ENCODE data around the gene UNC80.

The UNC80 gene

GRCh38 chr2:209977386-209978239 lies 206.0 kb downstream of the UNC80 start:
- no peak for DNase-seq

GRCh38 chr2:209984291-209984690 lies 212.7 kb downstream of the UNC80 start:
- DNase-seq: no peak

- DNase-seq: no peak
Measured at GRCh38 chr2:209985874-209986273, 214.2 kb downstream of the UNC80 start.

- DNase-seq: no peak
Measured at GRCh38 chr2:209986415-209986814, 214.8 kb downstream of the UNC80 start.

GRCh38 chr2:209988010-209988409 lies 216.4 kb downstream of the UNC80 start:
- no peak for DNase-seq

- no peak for DNase-seq
Measured at GRCh38 chr2:209990838-209991237, 219.2 kb downstream of the UNC80 start.

- no peak for DNase-seq
Measured at GRCh38 chr2:209993968-209994367, 222.3 kb downstream of the UNC80 start.

- no peak for DNase-seq
Measured at GRCh38 chr2:209998596-209998995, 227.0 kb downstream of the UNC80 start.

- DNase-seq: no peak
Measured at GRCh38 chr2:210000464-210001324, 229.1 kb downstream of the UNC80 start.

- peak; percentile 97 for DNase-seq
Measured at GRCh38 chr2:210002158-210003157, 230.8 kb downstream of the UNC80 start, which contains the start of gene RPE. Gene RPE (plus strand): TSS chr2:210002638. CDS start chr2:210002662, 24 bp downstream.

GRCh38 chr2:210003359-210003758 lies 231.7 kb downstream of the UNC80 start:
- DNase-seq: no peak

- no peak for DNase-seq
Measured at GRCh38 chr2:210004881-210005280, 233.2 kb downstream of the UNC80 start.

- DNase-seq: no peak
Measured at GRCh38 chr2:210007895-210008294, 236.3 kb downstream of the UNC80 start.

GRCh38 chr2:210009126-210009525 lies 237.5 kb downstream of the UNC80 start:
- DNase-seq: no peak

- no peak for DNase-seq
Measured at GRCh38 chr2:210009896-210010295, 238.3 kb downstream of the UNC80 start.

- DNase-seq: no peak
Measured at GRCh38 chr2:210020138-210020537, 248.5 kb downstream of the UNC80 start.

- no peak for DNase-seq
Measured at GRCh38 chr2:210022824-210023223, 251.2 kb downstream of the UNC80 start.

- no peak for DNase-seq
Measured at GRCh38 chr2:210027608-210028007, 256.0 kb downstream of the UNC80 start.

- DNase-seq: no peak
Measured at GRCh38 chr2:210028178-210028577, 256.5 kb downstream of the UNC80 start.

- DNase-seq: no peak
Measured at GRCh38 chr2:210034087-210034683, 262.6 kb downstream of the UNC80 start.

GRCh38 chr2:210035679-210036078 lies 264.0 kb downstream of the UNC80 start:
- DNase-seq: no peak

GRCh38 chr2:210038078-210038477 lies 266.4 kb downstream of the UNC80 start:
- no peak for DNase-seq
